HFFc6 (cell line): ENCODE measurements around the gene LMNA. TPM values are rescaled to one million over a fixed set of nuclear protein-coding genes. Genes with fewer than 3 reads are reported as not detected.
A peak's percentile ranks its signal among the peaks of the same experiment; 100 is the strongest.

Source experiments
- DNase-seq: peaks from one replicate; pipeline ENCODE4 v3.0.0-alpha.2; 2018
- H3K27ac Mint-ChIP-seq: 2 replicates; pipeline ENCODE4 v1.8.0; 2020; ENCODE audit warnings: mild to moderate bottlenecking, mixed read lengths
- H3K27me3 Mint-ChIP-seq: 2 replicates; pipeline ENCODE4 v1.8.0; 2021; ENCODE audit warnings: mild to moderate bottlenecking, moderate library complexity, mixed read lengths; ENCODE audit not compliant: insufficient read depth
- H3K36me3 Mint-ChIP-seq: 2 replicates; pipeline ENCODE4 v1.8.0; 2021; ENCODE audit warnings: low read depth, mixed read lengths
- H3K4me1 Mint-ChIP-seq: 2 replicates; pipeline ENCODE4 v1.8.0; 2020; ENCODE audit warnings: low read depth, mixed read lengths
- H3K4me3 Mint-ChIP-seq: 2 replicates; pipeline ENCODE4 v1.8.0; 2020; ENCODE audit warnings: mild to moderate bottlenecking, moderate library complexity, mixed read lengths
- H3K9me3 Mint-ChIP-seq: 2 replicates; pipeline ENCODE4 v1.8.0; 2020; ENCODE audit warnings: mild to moderate bottlenecking, mixed read lengths
- CTCF ChIP-seq: fragments of 200-600 bp; sonication (generic); IDR thresholded peaks from 2 replicates; pipeline ENCODE4 v1.5.0; 2021; ENCODE audit warnings: antibody characterized with exemption, mild to moderate bottlenecking
- total RNA-seq, 6 experiments: library from RNA; stranded (reverse); fragmentation: NEBNext Ultra II Directional; extraction: Animal tissue kit (Norgen Biotek cat#: 25700); gene quantifications; 2 replicates in 1 of 6; 3 replicates in 5 of 6; pipeline ENCODE4 v1.2.3, GENCODE V29; 2021

LMNA gene
- total RNA-seq, 6 experiments from 2014 or later = 1,238 to 1,664 (median 1,535) TPM

- Mint-ChIP-seq H3K36me3 (no peaks in the 10 kb centered on the region), H3K4me1 (peaks cover 32% of the 10 kb centered on the region), H3K27me3 (peaks cover 3% of the 10 kb centered on the region), H3K9me3 (no peaks in the 10 kb centered on the region), H3K27ac (no peak overlapping the region), H3K4me3 (no peak overlapping the region)
- no peak for DNase-seq
- no peak for TF ChIP-seq CTCF
These were observed 43.0 kb downstream of the LMNA start for GRCh38 chr1:156157506-156157905.

GRCh38 chr1:156157966-156158365 is 43.5 kb downstream of the LMNA start:
- Mint-ChIP-seq H3K4me1 (peaks cover 28% of the 10 kb centered on the region), H3K27ac (no peak overlapping the region), H3K9me3 (no peaks in the 10 kb centered on the region)

GRCh38 chr1:156160000-156160742 is 45.7 kb downstream of the LMNA start:
- Mint-ChIP-seq H3K27ac (peak overlapping the region; percentile 62), H3K27me3 (no peaks in the 10 kb centered on the region; the same call in 1 of the 2 replicates), H3K4me3 (peak overlapping the region; percentile 82), H3K4me1 (peaks cover 26% of the 10 kb centered on the region), H3K9me3 (no peaks in the 10 kb centered on the region), H3K36me3 (no peaks in the 10 kb centered on the region)
- no peak for TF ChIP-seq CTCF
- DNase-seq = no peak

More at GRCh38 chr1:156157966-156158365, 43.5 kb downstream of the LMNA start:
- no peak for DNase-seq
- Mint-ChIP-seq H3K27me3 (peaks cover 3% of the 10 kb centered on the region), H3K4me3 (no peak overlapping the region), H3K36me3 (no peaks in the 10 kb centered on the region)
- no peak for TF ChIP-seq CTCF

- TF ChIP-seq CTCF = no peak
- peaks cover 25% of the 10 kb centered on the region for H3K4me1 Mint-ChIP-seq
- no peak for DNase-seq
- H3K4me3 Mint-ChIP-seq = peak overlapping the region; percentile 82
- no peaks in the 10 kb centered on the region; the same call in 1 of the 2 replicates for H3K27me3 Mint-ChIP-seq
- H3K9me3 Mint-ChIP-seq = no peaks in the 10 kb centered on the region
- H3K36me3 Mint-ChIP-seq = no peaks in the 10 kb centered on the region
- peak overlapping the region; percentile 62 for H3K27ac Mint-ChIP-seq
These were observed 46.2 kb downstream of the LMNA start for GRCh38 chr1:156160743-156161171.

- H3K27ac Mint-ChIP-seq = no peak overlapping the region
- no peaks in the 10 kb centered on the region for H3K27me3 Mint-ChIP-seq
- H3K4me1 Mint-ChIP-seq = peaks cover 22% of the 10 kb centered on the region
- no peaks in the 10 kb centered on the region for H3K9me3 Mint-ChIP-seq
- no peak for TF ChIP-seq CTCF
- H3K4me3 Mint-ChIP-seq = no peak overlapping the region
- no peak for DNase-seq
- no peaks in the 10 kb centered on the region for H3K36me3 Mint-ChIP-seq
These were observed 48.0 kb downstream of the LMNA start for GRCh38 chr1:156162430-156163037.
